Prostate gland (tissue), 2 donors: ENCODE results near the gene SCAPER.
A peak's percentile ranks its signal among the peaks of the same experiment; 100 is the strongest.

ENCODE experiments used
- CTCF ChIP-seq, 4 experiments: fragments of 200-600 bp in 2 of 4; fragments of 450-650 bp in 2 of 4; sonication (generic) in 2 of 4; IDR thresholded peaks; 1 replicate in 3 of 4; 2 replicates in 1 of 4; pipeline ENCODE4 v1.5.1; 2016 to 2019; ENCODE audit warnings: antibody characterized with exemption in 4 of 4, mild to moderate bottlenecking in 2 of 4, moderate library complexity in 2 of 4
- POLR2A ChIP-seq: fragments of 450-650 bp; IDR thresholded peaks from one replicate; pipeline ENCODE4 v1.6.1; 2016; ENCODE audit warnings: antibody characterized with exemption, mild to moderate bottlenecking
- POLR2AphosphoS5 ChIP-seq: sonication (generic); formaldehyde crosslinking; IDR thresholded peaks from one replicate; pipeline ENCODE4 v1.6.1; 2017; ENCODE audit warnings: antibody characterized with exemption

GRCh38 chr15:76642671-76643070 lies 262.5 kb downstream of the SCAPER start:
- TF ChIP-seq POLR2AphosphoS5 (no peak), CTCF (IDR thresholded peaks at IDR 0.05) (peak in 1 of 4 experiments; percentile 22), POLR2A (no peak)
